Adrenal gland (tissue), 12 donors: ENCODE measurements around the gene AFDN. TPM values are rescaled to one million over a fixed set of nuclear protein-coding genes. Genes with fewer than 3 reads are reported as not detected.

ENCODE experiments used
- DNase-seq, 7 donors: peaks; one replicate each; pipeline ENCODE4 v3.0.0-alpha.2; 2019 to 2020
- H3K27ac ChIP-seq, 5 donors: fragments of 200-600 bp; sonication (generic) in 4 of 5; 1 replicate in 3 of 5; 2 replicates in 2 of 5; pipeline versions ENCODE4 v1.5.1 to v1.8.0; 2016 to 2020; ENCODE audit warnings: mild to moderate bottlenecking in 1 of 5
- H3K27me3 ChIP-seq: fragments of 200-600 bp; 2 replicates; pipeline ENCODE4 v1.8.0; 2021
- H3K36me3 ChIP-seq, 2 donors: fragments of 200-600 bp; replicated peaks in 1 of 2; 1 replicate in 1 of 2; 2 replicates in 1 of 2; pipeline versions ENCODE4 v1.5.1 to v1.8.0; 2018 to 2022
- H3K4me1 ChIP-seq, 2 donors: fragments of 200-600 bp; replicated peaks in 1 of 2; 1 replicate in 1 of 2; 2 replicates in 1 of 2; pipeline versions ENCODE4 v1.5.1 to v1.8.0; 2018 to 2021
- H3K4me3 ChIP-seq, 4 donors: fragments of 200-600 bp; sonication (generic) in 3 of 4; one replicate each; pipeline ENCODE4 v1.5.1; 2016 to 2018
- H3K9me3 ChIP-seq, 3 donors: fragments of 200-600 bp; sonication (generic) in 1 of 3; replicated peaks in 1 of 3; 1 replicate in 2 of 3; 2 replicates in 1 of 3; pipeline versions ENCODE4 v1.5.1 to v1.8.0; 2016 to 2021
- POLR2A ChIP-seq, 2 donors: fragments of 450-650 bp; IDR thresholded peaks; one replicate each; pipeline ENCODE4 v1.6.1; 2017; ENCODE audit warnings: antibody characterized with exemption in 2 of 2, mild to moderate bottlenecking in 2 of 2, moderate library complexity in 1 of 2
- WGBS, 4 donors: extraction: QIAGEN DNeasy Blood & Tissue Kit in 2 of 4; methylation state at CpG; one replicate each; pipeline versions ENCODE4 v1.1.5 to v1.1.7; 2013 to 2017; 5-methylcytosine and 5-hydroxymethylcytosine counted together
- intact Hi-C, 2 donors: fragments of 100-400 bp; cut with DNase I; formaldehyde crosslinking; loops; one replicate each; pipeline versions ENCODE4 v1.14.1 to v1.15.0; 2022 to 2023
- polyA plus RNA-seq, 3 donors: library from polyadenylated mRNA; stranded (reverse); fragments of 200-250 nt in 2 of 3; fragments of 350-450 nt in 1 of 3; fragmentation: Illumina TruSeq in 1 of 3; extraction: RNeasy Lipid Tissue Mini Kit (QIAGEN cat#74804) in 1 of 3; gene quantifications; one replicate each; pipeline ENCODE4 v1.2.3, GENCODE V29; 2013 to 2014
- total RNA-seq, 9 donors: library from RNA; depleted of rRNA in 4 of 9; stranded (reverse); fragments of >200 nt in 4 of 9; fragments of 120-200 nt in 1 of 9; fragmentation: NEBNext Ultra II Directional in 1 of 9; extraction: Animal tissue kit (Norgen Biotek cat#: 25700) in 1 of 9; gene quantifications; one replicate each; pipeline versions ENCODE4 v1.1.0 to v1.2.4, GENCODE V29; 2013 to 2023
- TF ChIP-seq, protein P1 (sequence below), 6 experiments: fragments of 450-650 bp in 4 of 6; fragments of 200-600 bp in 2 of 6; sonication (generic) in 1 of 6; IDR thresholded peaks; 1 replicate in 5 of 6; 2 replicates in 1 of 6; pipeline versions ENCODE4 v1.5.1 to v1.8.0; 2016 to 2021; ENCODE audit warnings: antibody characterized with exemption in 6 of 6, mild to moderate bottlenecking in 2 of 6, moderate library complexity in 1 of 6
- donor health status: healthy with polysubstance abuse.
- donor health status: Bipolar disorder and iron deficiency.
- donor health status: DM: yes; HTN: yes; CAD: no.
- donor health status: DM: no; HTN: no; CAD: no.
- donor health status: DM: no; HTN: no; CAD: no.
- donor health status: DM: yes; HTN: yes; CAD: no.

The AFDN gene
- total and polyA plus RNA-seq, 12 donors: 15.2 to 47.1 (median 39.3) TPM

DNA sequence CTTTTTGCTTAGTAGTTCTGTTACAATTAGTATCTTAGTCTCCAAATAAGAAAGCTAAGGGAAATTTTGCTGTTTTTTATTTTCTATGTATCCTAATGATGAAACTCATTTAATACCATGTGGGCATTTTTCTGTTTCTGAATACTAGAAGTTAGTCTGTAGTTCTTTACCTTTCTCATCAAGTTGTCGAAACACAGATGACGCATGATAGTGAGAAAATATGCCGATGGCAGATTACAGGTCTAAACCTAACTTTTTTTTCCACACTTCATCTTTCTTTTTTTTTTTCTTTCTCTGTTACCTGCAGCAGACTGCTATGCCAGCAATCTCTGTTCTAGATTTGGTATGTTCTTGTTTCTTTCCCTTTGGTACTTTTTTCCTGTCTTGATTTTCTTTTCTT is 127.4 kb downstream of the AFDN start:
- no peak overlapping the region for H3K27ac ChIP-seq
- H3K36me3 ChIP-seq: peaks cover 0 to 27% of the 10 kb centered on the region in 2 donors
- TF ChIP-seq, protein P1, sequence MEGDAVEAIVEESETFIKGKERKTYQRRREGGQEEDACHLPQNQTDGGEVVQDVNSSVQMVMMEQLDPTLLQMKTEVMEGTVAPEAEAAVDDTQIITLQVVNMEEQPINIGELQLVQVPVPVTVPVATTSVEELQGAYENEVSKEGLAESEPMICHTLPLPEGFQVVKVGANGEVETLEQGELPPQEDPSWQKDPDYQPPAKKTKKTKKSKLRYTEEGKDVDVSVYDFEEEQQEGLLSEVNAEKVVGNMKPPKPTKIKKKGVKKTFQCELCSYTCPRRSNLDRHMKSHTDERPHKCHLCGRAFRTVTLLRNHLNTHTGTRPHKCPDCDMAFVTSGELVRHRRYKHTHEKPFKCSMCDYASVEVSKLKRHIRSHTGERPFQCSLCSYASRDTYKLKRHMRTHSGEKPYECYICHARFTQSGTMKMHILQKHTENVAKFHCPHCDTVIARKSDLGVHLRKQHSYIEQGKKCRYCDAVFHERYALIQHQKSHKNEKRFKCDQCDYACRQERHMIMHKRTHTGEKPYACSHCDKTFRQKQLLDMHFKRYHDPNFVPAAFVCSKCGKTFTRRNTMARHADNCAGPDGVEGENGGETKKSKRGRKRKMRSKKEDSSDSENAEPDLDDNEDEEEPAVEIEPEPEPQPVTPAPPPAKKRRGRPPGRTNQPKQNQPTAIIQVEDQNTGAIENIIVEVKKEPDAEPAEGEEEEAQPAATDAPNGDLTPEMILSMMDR (IDR thresholded peaks at IDR 0.05): no peak
- no peak for TF ChIP-seq POLR2A (IDR thresholded peaks at IDR 0.05)
- DNase-seq: no peak
- intact Hi-C loops: no loop called here
- no peak overlapping the region for H3K4me3 ChIP-seq
- H3K27me3 ChIP-seq: no peaks in the 10 kb centered on the region
- 92 to 98% (median 97%) methylated on average over 3 of the region's 3 CpGs for WGBS, 4 donors
- H3K9me3 ChIP-seq: no peaks in the 10 kb centered on the region
- no peaks in the 10 kb centered on the region for H3K4me1 ChIP-seq

DNA sequence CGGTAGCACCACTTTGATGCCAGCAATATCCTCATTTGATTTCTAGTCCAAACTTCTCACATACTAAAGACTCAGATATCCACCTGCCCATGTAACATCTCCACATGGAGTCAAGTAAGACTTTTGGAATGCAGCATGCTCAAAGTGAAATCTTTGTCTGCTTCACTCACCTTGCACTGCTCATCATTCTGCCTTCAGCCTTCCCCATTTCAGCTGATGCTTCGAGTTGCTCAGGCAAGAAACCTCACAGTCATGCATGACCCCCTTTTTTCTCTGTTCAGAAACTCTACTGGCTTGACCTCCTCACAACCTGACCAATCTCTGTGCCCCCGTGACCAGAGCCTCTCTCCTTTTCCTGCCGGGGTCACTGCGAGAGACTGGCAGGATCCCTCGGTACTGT is 129.8 kb downstream of the AFDN start:
- TF ChIP-seq POLR2A (IDR thresholded peaks at IDR 0.05): no peak
- TF ChIP-seq, protein P1 (IDR thresholded peaks at IDR 0.05): no peak
- no peak overlapping the region for H3K4me3 ChIP-seq
- no peaks in the 10 kb centered on the region for H3K27me3 ChIP-seq
- no peak for DNase-seq
- intact Hi-C loops: no loop called here
- WGBS, 4 donors: 95 to 97% (median 95%) methylated on average over 6 of the region's 6 CpGs
- no peaks in the 10 kb centered on the region for H3K9me3 ChIP-seq
- H3K36me3 ChIP-seq: peaks cover 0 to 6% of the 10 kb centered on the region in 2 donors
- H3K27ac ChIP-seq: no peak overlapping the region
- no peaks in the 10 kb centered on the region for H3K4me1 ChIP-seq

DNA sequence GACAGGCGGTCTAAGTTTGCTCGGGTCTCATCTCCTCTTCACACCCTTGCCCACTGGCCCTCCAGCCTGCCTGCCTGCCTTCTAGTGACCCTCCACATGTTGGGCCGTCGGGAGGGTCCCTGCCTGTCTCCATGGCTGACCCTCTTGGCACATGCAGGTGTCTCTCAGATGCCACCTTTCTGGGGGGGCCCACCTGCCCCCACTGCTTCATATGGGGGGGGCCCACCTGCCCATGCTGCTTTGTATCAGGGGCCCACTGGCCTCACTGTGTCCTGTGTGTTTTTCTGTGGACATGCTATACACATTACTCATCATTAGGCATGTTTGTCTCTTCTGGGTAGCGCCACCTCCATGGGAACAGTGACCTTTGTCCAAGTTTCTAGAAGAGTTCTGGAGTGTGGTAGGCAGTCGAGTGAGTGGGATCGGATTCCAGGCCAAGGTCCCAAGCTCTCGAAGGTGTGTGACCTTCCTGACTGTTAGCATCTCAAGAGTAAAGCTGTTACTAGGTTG is 130.3 kb downstream of the AFDN start:
- no peaks in the 10 kb centered on the region for H3K4me1 ChIP-seq
- TF ChIP-seq, protein P1 (IDR thresholded peaks at IDR 0.05): no peak
- TF ChIP-seq POLR2A (IDR thresholded peaks at IDR 0.05): no peak
- H3K27ac ChIP-seq: no peak overlapping the region
- no peak overlapping the region for H3K4me3 ChIP-seq
- intact Hi-C loops: no loop called here
- no peaks in the 10 kb centered on the region for H3K9me3 ChIP-seq
- 87 to 93% (median 91%) methylated on average over 8 of the region's 8 CpGs for WGBS, 4 donors
- H3K27me3 ChIP-seq: no peaks in the 10 kb centered on the region
- H3K36me3 ChIP-seq: peaks cover 0 to under 1% of the 10 kb centered on the region in 2 donors
- DNase-seq: no peak

DNA sequence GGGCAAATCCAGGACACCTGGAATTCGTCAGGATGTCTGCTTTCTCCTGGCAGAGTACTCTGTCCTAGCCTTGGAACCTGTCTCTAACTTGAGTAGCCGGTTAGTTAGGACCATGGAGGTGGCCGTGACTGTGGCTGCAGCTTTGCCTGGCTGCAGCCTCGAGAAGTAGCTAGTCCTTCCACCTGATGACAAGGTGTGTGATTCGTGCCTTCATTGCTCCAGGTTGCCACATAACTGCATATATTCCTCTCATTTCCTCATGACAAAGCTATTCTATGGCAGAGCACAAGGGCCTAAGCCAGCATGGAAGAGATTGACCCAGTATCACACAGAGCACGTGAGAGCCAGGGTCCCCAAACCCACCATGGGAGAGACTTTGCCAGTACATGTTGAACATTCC is 130.9 kb downstream of the AFDN start:
- WGBS, 4 donors: 86 to 96% (median 96%) methylated on average over 6 of the region's 6 CpGs
- Histone ChIP-seq H3K4me3 (no peak overlapping the region), H3K4me1 (no peaks in the 10 kb centered on the region), H3K9me3 (no peaks in the 10 kb centered on the region), H3K27me3 (no peaks in the 10 kb centered on the region), H3K36me3 (no peaks in the 10 kb centered on the region), H3K27ac (no peak overlapping the region)
- no peak for DNase-seq
- TF ChIP-seq POLR2A (IDR thresholded peaks at IDR 0.05): no peak
- TF ChIP-seq, protein P1 (IDR thresholded peaks at IDR 0.05): no peak
- intact Hi-C loops: no loop called here
